ENCODE measurements around the gene BCL2L1.
A peak's percentile ranks its signal among the peaks of the same experiment; 100 is the strongest.

The BCL2L1 gene

GRCh38 chr20:31700747-31701146, 21.9 kb downstream of the BCL2L1 start:
- H3K4me3 ChIP-seq (ENCODE audit: low read length) = no peak overlapping the region
- DNase-seq (ENCODE audit: low read depth) = no peak
- TF ChIP-seq, protein P1, sequence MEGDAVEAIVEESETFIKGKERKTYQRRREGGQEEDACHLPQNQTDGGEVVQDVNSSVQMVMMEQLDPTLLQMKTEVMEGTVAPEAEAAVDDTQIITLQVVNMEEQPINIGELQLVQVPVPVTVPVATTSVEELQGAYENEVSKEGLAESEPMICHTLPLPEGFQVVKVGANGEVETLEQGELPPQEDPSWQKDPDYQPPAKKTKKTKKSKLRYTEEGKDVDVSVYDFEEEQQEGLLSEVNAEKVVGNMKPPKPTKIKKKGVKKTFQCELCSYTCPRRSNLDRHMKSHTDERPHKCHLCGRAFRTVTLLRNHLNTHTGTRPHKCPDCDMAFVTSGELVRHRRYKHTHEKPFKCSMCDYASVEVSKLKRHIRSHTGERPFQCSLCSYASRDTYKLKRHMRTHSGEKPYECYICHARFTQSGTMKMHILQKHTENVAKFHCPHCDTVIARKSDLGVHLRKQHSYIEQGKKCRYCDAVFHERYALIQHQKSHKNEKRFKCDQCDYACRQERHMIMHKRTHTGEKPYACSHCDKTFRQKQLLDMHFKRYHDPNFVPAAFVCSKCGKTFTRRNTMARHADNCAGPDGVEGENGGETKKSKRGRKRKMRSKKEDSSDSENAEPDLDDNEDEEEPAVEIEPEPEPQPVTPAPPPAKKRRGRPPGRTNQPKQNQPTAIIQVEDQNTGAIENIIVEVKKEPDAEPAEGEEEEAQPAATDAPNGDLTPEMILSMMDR (conservative IDR thresholded peaks at IDR 0.05; ENCODE audit: low read length) = no peak

DNA sequence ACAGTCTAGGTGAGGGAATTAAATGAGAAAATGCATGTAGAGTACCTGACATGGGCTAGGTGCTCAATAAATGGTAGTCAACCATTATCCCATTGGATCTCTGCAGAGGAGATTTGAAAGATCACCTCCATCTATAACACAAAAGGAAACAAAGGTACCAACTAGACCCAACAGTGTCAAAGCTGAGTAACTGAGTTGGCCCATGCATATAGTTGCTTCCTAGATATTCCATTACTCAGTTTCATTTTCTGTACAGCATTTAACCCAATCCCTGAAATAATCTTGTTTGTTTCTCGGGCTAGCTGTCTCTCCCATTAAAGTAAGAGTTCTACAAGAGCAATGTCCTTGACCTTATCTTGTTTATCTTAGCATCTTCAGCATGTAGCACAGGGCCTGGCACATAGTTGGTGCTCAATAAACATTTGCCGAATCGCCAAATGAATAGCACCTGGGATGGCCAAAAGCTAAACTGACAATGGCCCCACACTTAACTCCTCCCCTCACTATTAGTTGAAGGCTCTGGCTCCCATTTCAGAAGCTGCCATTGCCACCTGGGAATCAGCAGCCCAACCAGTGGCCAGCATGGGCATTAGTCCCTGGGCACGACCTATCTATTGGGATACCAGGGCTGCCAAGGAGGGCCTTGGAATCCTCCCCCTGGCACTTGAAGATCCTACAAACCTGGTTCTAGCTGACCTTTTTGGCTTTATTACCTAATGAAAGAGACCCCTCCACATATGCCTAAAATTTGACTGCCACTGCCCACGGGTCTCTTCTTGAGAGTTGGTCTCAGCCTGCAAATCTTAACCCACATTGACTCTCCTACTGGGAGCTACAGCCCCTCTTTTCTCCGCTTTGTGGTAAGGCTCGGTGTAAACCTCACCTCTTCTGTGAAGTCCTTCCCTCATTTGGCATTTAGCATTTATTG, 22.6 kb downstream of the BCL2L1 start:
- H3K4me3 ChIP-seq (ENCODE audit: low read length) = no peak overlapping the region
- DNase-seq (ENCODE audit: low read depth) = no peak
- TF ChIP-seq, protein P1 (conservative IDR thresholded peaks at IDR 0.05; ENCODE audit: low read length) = no peak

GRCh38 chr20:31698803-31699718, 23.6 kb downstream of the BCL2L1 start:
- TF ChIP-seq, protein P1 (conservative IDR thresholded peaks at IDR 0.05; ENCODE audit: low read length) = no peak
- DNase-seq (ENCODE audit: low read depth) = peak; percentile 94
- no peak overlapping the region for H3K4me3 ChIP-seq (ENCODE audit: low read length)

GRCh38 chr20:31698243-31698802, 24.3 kb downstream of the BCL2L1 start:
- no peak overlapping the region for H3K4me3 ChIP-seq (ENCODE audit: low read length)
- DNase-seq (ENCODE audit: low read depth) = no peak
- TF ChIP-seq, protein P1 (conservative IDR thresholded peaks at IDR 0.05; ENCODE audit: low read length) = no peak

DNA sequence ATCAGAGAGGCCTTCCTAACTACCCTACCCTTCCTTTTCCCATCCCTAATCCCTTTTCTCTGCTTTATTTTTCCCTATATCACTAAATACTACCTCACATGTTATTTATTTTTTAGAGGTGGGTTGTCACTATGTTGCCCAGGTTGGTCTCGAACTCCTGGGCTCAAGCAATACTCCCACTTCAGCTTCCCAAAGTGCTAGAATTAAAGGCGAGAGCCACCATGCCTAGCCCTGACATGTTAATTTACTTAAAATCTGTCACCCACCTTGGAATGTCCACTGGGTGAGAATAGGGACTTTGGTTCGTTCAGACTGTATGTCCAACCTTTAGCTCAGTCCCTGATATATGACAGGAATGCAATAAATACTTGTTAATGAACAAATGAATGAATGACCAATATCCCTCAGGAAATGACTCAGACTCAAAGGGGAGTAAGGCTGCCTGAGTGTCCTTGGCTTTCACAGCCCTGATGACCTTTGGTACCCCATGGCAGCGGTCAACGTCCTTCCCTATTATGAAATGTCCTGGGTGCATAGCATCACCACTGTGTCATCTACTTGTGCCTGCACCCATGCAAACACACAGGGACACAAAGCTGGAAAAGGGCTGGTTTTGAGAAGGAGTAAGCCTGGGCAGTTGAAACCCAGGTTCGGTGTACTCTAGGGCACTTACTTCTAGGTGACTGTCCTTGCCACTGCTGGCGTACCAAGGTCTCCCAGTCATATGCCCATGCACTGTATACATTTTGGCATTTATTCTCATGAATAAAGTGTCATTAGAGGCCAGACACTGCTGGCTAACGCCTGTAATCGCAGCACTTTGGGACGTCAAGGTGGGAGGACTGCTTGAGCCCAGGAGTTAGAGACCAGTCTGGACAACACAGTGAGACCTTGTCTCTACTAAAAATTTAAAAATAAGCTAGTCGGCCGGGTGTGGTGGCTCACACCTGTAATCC, 26.5 kb downstream of the BCL2L1 start:
- peak; percentile 89 for DNase-seq (ENCODE audit: low read depth)
- no peak overlapping the region for H3K4me3 ChIP-seq (ENCODE audit: low read length)

More for the DNA sequence above, 26.5 kb downstream of the BCL2L1 start:
- TF ChIP-seq, protein P1 (conservative IDR thresholded peaks at IDR 0.05; ENCODE audit: low read length) = no peak

All from AG10803 (cell line).